HG03439 (cell line): Measurements from ENCODE around the gene MAP4.
"Not testable (repeated sequence)": the region's sequence is repeated elsewhere in the genome, so short reads cannot be mapped to it uniquely, and the experiment has no call there.

Experiments
- ATAC-seq: cut with Tn5 transposase; IDR thresholded peaks from one replicate; pipeline ENCODE4 v1.9.1; 2021; ENCODE audit warnings: mild to moderate bottlenecking, moderate library complexity; ENCODE audit not compliant: unreplicated experiment

Gene MAP4

GRCh38 chr3:48018841-48019240, 2.6 kb upstream of the MAP4 start:
- no peak for ATAC-seq

- no peak for ATAC-seq
These were observed 610 bp downstream of the MAP4 start for GRCh38 chr3:48015431-48016180.

GRCh38 chr3:48014358-48014757, 1.9 kb downstream of the MAP4 start:
- ATAC-seq, result no peak

- no peak for ATAC-seq
These were observed 2.8 kb downstream of the MAP4 start for GRCh38 chr3:48013288-48013980.

GRCh38 chr3:48012659-48013058, 3.6 kb downstream of the MAP4 start:
- no peak for ATAC-seq

GRCh38 chr3:48008066-48008465, 8.2 kb downstream of the MAP4 start:
- not testable (repeated sequence) for ATAC-seq

GRCh38 chr3:48007361-48007760, 8.9 kb downstream of the MAP4 start:
- ATAC-seq, result not testable (repeated sequence)

GRCh38 chr3:48006794-48007193, 9.4 kb downstream of the MAP4 start:
- not testable (repeated sequence) for ATAC-seq

GRCh38 chr3:48004694-48005093, 11.5 kb downstream of the MAP4 start:
- no peak for ATAC-seq

GRCh38 chr3:48002787-48003186, 13.4 kb downstream of the MAP4 start:
- ATAC-seq, result no peak

GRCh38 chr3:48001991-48002390, 14.2 kb downstream of the MAP4 start:
- ATAC-seq, result no peak

- ATAC-seq, result no peak
These were observed 16.0 kb downstream of the MAP4 start for GRCh38 chr3:48000212-48000611.

- no peak for ATAC-seq
These were observed 19.8 kb downstream of the MAP4 start for GRCh38 chr3:47996440-47996839.

GRCh38 chr3:47994180-47994579, 22.0 kb downstream of the MAP4 start:
- no peak for ATAC-seq

- ATAC-seq, result no peak
These were observed 24.9 kb downstream of the MAP4 start for GRCh38 chr3:47991341-47991740.

- peak; percentile 57 for ATAC-seq
These were observed 26.2 kb downstream of the MAP4 start for GRCh38 chr3:47989981-47990440.

- ATAC-seq, result no peak
These were observed 30.8 kb downstream of the MAP4 start for GRCh38 chr3:47985381-47985780.

- ATAC-seq, result no peak
These were observed 32.0 kb downstream of the MAP4 start for GRCh38 chr3:47984075-47984728.

- no peak for ATAC-seq
These were observed 35.4 kb downstream of the MAP4 start for GRCh38 chr3:47980795-47981194.

GRCh38 chr3:47979070-47979469, 37.1 kb downstream of the MAP4 start:
- no peak for ATAC-seq

GRCh38 chr3:47978386-47978785, 37.8 kb downstream of the MAP4 start:
- no peak for ATAC-seq
